ENCODE data around the gene ABCC4. TPM values are rescaled to one million over a fixed set of nuclear protein-coding genes. Genes with fewer than 3 reads are reported as not detected.

The ABCC4 gene
- total RNA-seq, 1 donor from 2014 or later, result 21.7 TPM

DNA sequence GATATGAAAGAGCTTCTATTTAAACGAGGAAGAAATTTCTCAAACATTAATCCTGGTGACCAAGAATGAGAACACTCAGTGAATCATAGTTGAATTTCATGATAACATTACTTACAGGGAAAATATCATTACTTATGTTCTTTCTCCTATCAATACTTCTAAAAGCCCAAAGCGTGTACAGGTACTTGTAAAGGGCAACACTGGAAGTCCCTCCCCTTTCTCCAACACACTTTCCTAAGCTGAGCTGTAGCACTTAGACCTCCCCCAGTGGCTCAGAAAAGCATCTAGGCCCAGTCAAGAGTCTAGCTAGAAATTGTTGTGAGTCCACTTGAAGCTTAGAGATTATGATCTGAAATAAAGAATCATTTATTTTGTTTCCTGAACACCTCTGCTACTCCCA, 150.7 kb downstream of the ABCC4 start:
- TF ChIP-seq, protein P1, sequence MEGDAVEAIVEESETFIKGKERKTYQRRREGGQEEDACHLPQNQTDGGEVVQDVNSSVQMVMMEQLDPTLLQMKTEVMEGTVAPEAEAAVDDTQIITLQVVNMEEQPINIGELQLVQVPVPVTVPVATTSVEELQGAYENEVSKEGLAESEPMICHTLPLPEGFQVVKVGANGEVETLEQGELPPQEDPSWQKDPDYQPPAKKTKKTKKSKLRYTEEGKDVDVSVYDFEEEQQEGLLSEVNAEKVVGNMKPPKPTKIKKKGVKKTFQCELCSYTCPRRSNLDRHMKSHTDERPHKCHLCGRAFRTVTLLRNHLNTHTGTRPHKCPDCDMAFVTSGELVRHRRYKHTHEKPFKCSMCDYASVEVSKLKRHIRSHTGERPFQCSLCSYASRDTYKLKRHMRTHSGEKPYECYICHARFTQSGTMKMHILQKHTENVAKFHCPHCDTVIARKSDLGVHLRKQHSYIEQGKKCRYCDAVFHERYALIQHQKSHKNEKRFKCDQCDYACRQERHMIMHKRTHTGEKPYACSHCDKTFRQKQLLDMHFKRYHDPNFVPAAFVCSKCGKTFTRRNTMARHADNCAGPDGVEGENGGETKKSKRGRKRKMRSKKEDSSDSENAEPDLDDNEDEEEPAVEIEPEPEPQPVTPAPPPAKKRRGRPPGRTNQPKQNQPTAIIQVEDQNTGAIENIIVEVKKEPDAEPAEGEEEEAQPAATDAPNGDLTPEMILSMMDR (conservative IDR thresholded peaks at IDR 0.05), result no peak
- H3K4me1 Mint-ChIP-seq (ENCODE audit: unreplicated experiment), result peaks cover 10% of the 10 kb centered on the region
- no peaks in the 10 kb centered on the region for H3K9me3 Mint-ChIP-seq
- no peak overlapping the region for H3K4me3 Mint-ChIP-seq
- DNase-seq (ENCODE audit: extremely low spot score, unreplicated experiment), result no peak
- no peaks in the 10 kb centered on the region for H3K27me3 Mint-ChIP-seq
- no peaks in the 10 kb centered on the region for H3K36me3 Mint-ChIP-seq
- no peak overlapping the region for H3K27ac Mint-ChIP-seq

GRCh38 chr13:95146486-95146885, 154.8 kb downstream of the ABCC4 start:
- H3K27me3 Mint-ChIP-seq, result no peaks in the 10 kb centered on the region
- no peak for DNase-seq (ENCODE audit: extremely low spot score, unreplicated experiment)
- H3K36me3 Mint-ChIP-seq, result peaks cover 8% of the 10 kb centered on the region
- H3K9me3 Mint-ChIP-seq, result no peaks in the 10 kb centered on the region
- no peak overlapping the region for H3K27ac Mint-ChIP-seq
- TF ChIP-seq, protein P1 (conservative IDR thresholded peaks at IDR 0.05), result no peak
- H3K4me3 Mint-ChIP-seq, result no peak overlapping the region
- peaks cover 5% of the 10 kb centered on the region for H3K4me1 Mint-ChIP-seq (ENCODE audit: unreplicated experiment)

DNA sequence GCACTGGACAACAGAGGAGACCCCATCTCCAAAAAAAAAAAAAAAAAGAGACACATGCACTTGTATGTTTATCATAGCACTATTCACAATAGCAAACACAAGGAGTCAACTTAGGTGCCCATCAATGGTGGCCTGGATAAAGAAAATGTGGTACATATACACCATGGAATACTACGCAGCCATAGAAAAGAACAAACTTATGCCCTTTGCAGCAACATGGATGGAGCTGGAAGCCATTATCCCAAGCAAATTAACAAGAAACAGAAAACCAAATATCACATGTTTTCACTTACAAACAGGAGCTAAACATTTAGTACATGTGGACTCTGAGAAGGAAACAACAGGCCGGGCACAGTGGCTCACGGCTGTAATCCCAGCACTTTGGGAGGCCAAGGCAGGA, 155.7 kb downstream of the ABCC4 start:
- H3K27ac Mint-ChIP-seq, result no peak overlapping the region
- TF ChIP-seq, protein P1 (conservative IDR thresholded peaks at IDR 0.05), result no peak
- H3K36me3 Mint-ChIP-seq, result peaks cover 8% of the 10 kb centered on the region
- DNase-seq (ENCODE audit: extremely low spot score, unreplicated experiment), result no peak
- no peaks in the 10 kb centered on the region for H3K9me3 Mint-ChIP-seq
- H3K4me3 Mint-ChIP-seq, result no peak overlapping the region
- H3K27me3 Mint-ChIP-seq, result no peaks in the 10 kb centered on the region
- H3K4me1 Mint-ChIP-seq (ENCODE audit: unreplicated experiment), result peaks cover 9% of the 10 kb centered on the region

DNA sequence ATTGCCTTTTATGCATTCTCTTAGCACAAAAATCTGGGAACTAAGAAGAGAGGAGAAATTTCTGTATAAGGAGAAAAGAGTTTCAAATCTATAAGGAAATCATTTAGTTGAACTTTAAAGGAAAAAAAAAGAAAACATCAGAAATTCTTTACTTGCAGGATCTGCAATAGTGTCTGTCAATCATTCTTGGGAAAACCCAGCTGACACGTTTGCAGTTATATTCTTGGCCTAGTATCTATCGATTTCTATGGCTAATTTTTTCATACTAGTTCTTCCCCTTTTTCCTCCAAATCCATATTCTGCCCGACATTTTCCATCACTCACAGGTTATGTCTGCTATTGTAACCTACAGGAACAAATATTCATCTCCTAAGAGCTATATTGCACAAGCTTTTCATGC, 160.7 kb downstream of the ABCC4 start:
- no peak overlapping the region for H3K27ac Mint-ChIP-seq
- no peak overlapping the region for H3K4me3 Mint-ChIP-seq
- no peaks in the 10 kb centered on the region for H3K27me3 Mint-ChIP-seq
- H3K4me1 Mint-ChIP-seq (ENCODE audit: unreplicated experiment), result peaks cover 22% of the 10 kb centered on the region
- DNase-seq (ENCODE audit: extremely low spot score, unreplicated experiment), result no peak
- TF ChIP-seq, protein P1 (conservative IDR thresholded peaks at IDR 0.05), result no peak
- no peaks in the 10 kb centered on the region for H3K9me3 Mint-ChIP-seq
- H3K36me3 Mint-ChIP-seq, result peaks cover 11% of the 10 kb centered on the region

GRCh38 chr13:95138876-95139585, 162.2 kb downstream of the ABCC4 start:
- TF ChIP-seq, protein P1 (conservative IDR thresholded peaks at IDR 0.05), result no peak
- Mint-ChIP-seq H3K4me1 (ENCODE audit: unreplicated experiment) (peaks cover 22% of the 10 kb centered on the region), H3K36me3 (peaks cover 10% of the 10 kb centered on the region), H3K4me3 (no peak overlapping the region), H3K9me3 (no peaks in the 10 kb centered on the region), H3K27ac (no peak overlapping the region), H3K27me3 (no peaks in the 10 kb centered on the region)
- DNase-seq (ENCODE audit: extremely low spot score, unreplicated experiment), result no peak
